Tibial nerve (tissue), 4 donors: ENCODE results near the gene CDON. TPM values are rescaled to one million over a fixed set of nuclear protein-coding genes. Genes with fewer than 3 reads are reported as not detected.

Experiments
- DNase-seq, 2 donors: peaks; one replicate each; pipeline ENCODE4 v3.0.0-alpha.2; 2019; ENCODE audit warnings: low spot score in 2 of 2
- H3K27ac ChIP-seq, 4 donors: fragments of 200-600 bp; sonication (generic) in 3 of 4; one replicate each; pipeline ENCODE4 v1.5.1; 2017 to 2019; ENCODE audit warnings: mild to moderate bottlenecking in 1 of 4
- H3K27me3 ChIP-seq, 2 donors: fragments of 200-600 bp; sonication (generic) in 1 of 2; one replicate each; pipeline versions ENCODE4 v1.5.1 to v1.6.0; 2017 to 2019
- H3K36me3 ChIP-seq, 3 donors: fragments of 200-600 bp; sonication (generic); one replicate each; pipeline ENCODE4 v1.5.1; 2018 to 2019
- H3K4me1 ChIP-seq, 4 donors: fragments of 200-600 bp; sonication (generic) in 3 of 4; one replicate each; pipeline ENCODE4 v1.5.1; 2017 to 2019
- H3K4me3 ChIP-seq, 4 donors: fragments of 200-600 bp; sonication (generic) in 3 of 4; one replicate each; pipeline ENCODE4 v1.5.1; 2017 to 2019; ENCODE audit warnings: mild to moderate bottlenecking in 1 of 4, moderate library complexity in 1 of 4
- H3K9me3 ChIP-seq, 4 donors: fragments of 200-600 bp; sonication (generic) in 3 of 4; one replicate each; pipeline ENCODE4 v1.5.1; 2017 to 2019
- EP300 ChIP-seq, 2 donors: sonication (generic); formaldehyde crosslinking; IDR thresholded peaks; one replicate each; pipeline ENCODE4 v1.6.1; 2017; ENCODE audit warnings: antibody characterized with exemption in 2 of 2, mild to moderate bottlenecking in 1 of 2
- POLR2A ChIP-seq, 2 donors: fragments of 450-650 bp; IDR thresholded peaks; one replicate each; pipeline ENCODE4 v1.6.1; 2017; ENCODE audit warnings: antibody characterized with exemption in 2 of 2, mild to moderate bottlenecking in 2 of 2, moderate library complexity in 2 of 2
- WGBS, 2 donors: methylation state at CpG; one replicate each; pipeline ENCODE4 v1.1.5; 2018; 5-methylcytosine and 5-hydroxymethylcytosine counted together
- total RNA-seq, 4 donors: library from RNA; depleted of rRNA; stranded (reverse); fragments of >200 nt; gene quantifications; one replicate each; pipeline ENCODE4 v1.1.0, GENCODE V29; 2016
- TF ChIP-seq, protein P1 (sequence below), 5 experiments: fragments of 200-600 bp in 3 of 5; fragments of 450-650 bp in 2 of 5; sonication (generic) in 3 of 5; IDR thresholded peaks; one replicate each; pipeline ENCODE4 v1.5.1; 2016 to 2019; ENCODE audit warnings: antibody characterized with exemption in 5 of 5, mild to moderate bottlenecking in 3 of 5, moderate library complexity in 2 of 5

CDON gene
- total RNA-seq, 4 donors from 2014 or later, result 14.4 to 25.9 (median 15.3) TPM

- Histone ChIP-seq H3K27me3 (no peaks in the 10 kb centered on the region), H3K27ac (no peak overlapping the region), H3K4me3 (no peak overlapping the region), H3K4me1 (no peaks in the 10 kb centered on the region), H3K9me3 (no peaks in the 10 kb centered on the region), H3K36me3 (no peaks in the 10 kb centered on the region)
- no peak for DNase-seq
- TF ChIP-seq, protein P1, sequence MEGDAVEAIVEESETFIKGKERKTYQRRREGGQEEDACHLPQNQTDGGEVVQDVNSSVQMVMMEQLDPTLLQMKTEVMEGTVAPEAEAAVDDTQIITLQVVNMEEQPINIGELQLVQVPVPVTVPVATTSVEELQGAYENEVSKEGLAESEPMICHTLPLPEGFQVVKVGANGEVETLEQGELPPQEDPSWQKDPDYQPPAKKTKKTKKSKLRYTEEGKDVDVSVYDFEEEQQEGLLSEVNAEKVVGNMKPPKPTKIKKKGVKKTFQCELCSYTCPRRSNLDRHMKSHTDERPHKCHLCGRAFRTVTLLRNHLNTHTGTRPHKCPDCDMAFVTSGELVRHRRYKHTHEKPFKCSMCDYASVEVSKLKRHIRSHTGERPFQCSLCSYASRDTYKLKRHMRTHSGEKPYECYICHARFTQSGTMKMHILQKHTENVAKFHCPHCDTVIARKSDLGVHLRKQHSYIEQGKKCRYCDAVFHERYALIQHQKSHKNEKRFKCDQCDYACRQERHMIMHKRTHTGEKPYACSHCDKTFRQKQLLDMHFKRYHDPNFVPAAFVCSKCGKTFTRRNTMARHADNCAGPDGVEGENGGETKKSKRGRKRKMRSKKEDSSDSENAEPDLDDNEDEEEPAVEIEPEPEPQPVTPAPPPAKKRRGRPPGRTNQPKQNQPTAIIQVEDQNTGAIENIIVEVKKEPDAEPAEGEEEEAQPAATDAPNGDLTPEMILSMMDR (IDR thresholded peaks at IDR 0.05), result no peak
- TF ChIP-seq EP300 (IDR thresholded peaks at IDR 0.05), result no peak
- TF ChIP-seq POLR2A (IDR thresholded peaks at IDR 0.05), result no peak
- WGBS, 2 donors, result 84 to 86% methylated on average over 12 of the region's 12 CpGs
Measured at GRCh38 chr11:125942771-125943428, 119.8 kb downstream of the CDON start.

- peak in 1 of 2 donors; percentile 47 for DNase-seq
- TF ChIP-seq POLR2A (IDR thresholded peaks at IDR 0.05), result no peak
- TF ChIP-seq, protein P1 (IDR thresholded peaks at IDR 0.05), result peak; percentile 34 to 53 (median 38)
- no peak overlapping the region for H3K27ac ChIP-seq
- H3K9me3 ChIP-seq, result no peaks in the 10 kb centered on the region
- H3K4me3 ChIP-seq, result no peak overlapping the region
- WGBS, 2 donors, result 30 to 42% methylated on average over 15 to 20 of the region's 20 CpGs
- H3K27me3 ChIP-seq, result no peaks in the 10 kb centered on the region
- no peaks in the 10 kb centered on the region for H3K36me3 ChIP-seq
- H3K4me1 ChIP-seq, result no peaks in the 10 kb centered on the region
Measured at GRCh38 chr11:125941619-125942611, 120.8 kb downstream of the CDON start.

DNA sequence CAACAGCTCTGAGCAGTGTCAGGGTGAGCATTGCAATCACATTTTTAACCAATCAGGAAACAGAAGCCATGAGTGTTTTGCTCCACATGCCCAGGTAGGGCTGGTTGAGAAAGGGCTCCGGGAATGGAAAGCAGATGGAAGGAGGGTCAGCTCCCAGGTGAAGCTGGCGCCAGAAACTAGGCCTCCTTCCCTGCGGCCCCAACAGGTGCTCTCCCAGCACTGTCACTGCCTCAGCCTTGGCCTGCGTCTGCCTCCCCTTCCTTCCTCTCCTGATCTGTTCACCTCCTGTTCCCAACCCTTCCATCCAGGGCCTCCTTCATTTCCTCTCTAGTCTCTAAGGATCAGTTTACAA lies 121.4 kb downstream of the CDON start:
- Histone ChIP-seq H3K27me3 (no peaks in the 10 kb centered on the region), H3K36me3 (no peaks in the 10 kb centered on the region), H3K27ac (no peak overlapping the region), H3K9me3 (no peaks in the 10 kb centered on the region), H3K4me1 (no peaks in the 10 kb centered on the region), H3K4me3 (no peak overlapping the region)
- no peak for DNase-seq
- WGBS, 2 donors, result 77 to 84% methylated on average over 4 of the region's 4 CpGs
- TF ChIP-seq, protein P1 (IDR thresholded peaks at IDR 0.05), result no peak
- TF ChIP-seq POLR2A (IDR thresholded peaks at IDR 0.05) (no peak), EP300 (IDR thresholded peaks at IDR 0.05) (no peak)

GRCh38 chr11:125940145-125940544 lies 122.5 kb downstream of the CDON start:
- no peak for TF ChIP-seq EP300 (IDR thresholded peaks at IDR 0.05)
- no peak for TF ChIP-seq POLR2A (IDR thresholded peaks at IDR 0.05)
- TF ChIP-seq, protein P1 (IDR thresholded peaks at IDR 0.05), result no peak
- Histone ChIP-seq H3K9me3 (no peaks in the 10 kb centered on the region), H3K27ac (no peak overlapping the region), H3K27me3 (no peaks in the 10 kb centered on the region), H3K36me3 (no peaks in the 10 kb centered on the region), H3K4me1 (no peaks in the 10 kb centered on the region), H3K4me3 (no peak overlapping the region)
- no peak for DNase-seq
- WGBS, 2 donors, result 96 to 99% methylated on average over 4 of the region's 4 CpGs

- no peak overlapping the region for H3K4me3 ChIP-seq
- no peaks in the 10 kb centered on the region for H3K36me3 ChIP-seq
- no peaks in the 10 kb centered on the region for H3K27me3 ChIP-seq
- 55 to 60% methylated on average over 4 of the region's 4 CpGs for WGBS, 2 donors
- no peaks in the 10 kb centered on the region for H3K9me3 ChIP-seq
- no peak overlapping the region for H3K27ac ChIP-seq
- no peak for DNase-seq
- TF ChIP-seq EP300 (IDR thresholded peaks at IDR 0.05) (no peak), POLR2A (IDR thresholded peaks at IDR 0.05) (no peak)
- TF ChIP-seq, protein P1 (IDR thresholded peaks at IDR 0.05), result no peak
- H3K4me1 ChIP-seq, result no peaks in the 10 kb centered on the region
Measured at GRCh38 chr11:125939081-125939521, 123.6 kb downstream of the CDON start.
